KOPT-K1 (cell line): Measurements from ENCODE around the gene TECPR2.

Experiments
- H3K27ac ChIP-seq: fragments of 200-600 bp; sonication (generic); 2 replicates; pipeline ENCODE4 v1.5.1; 2016; ENCODE audit warnings: antibody characterized with exemption, mild to moderate bottlenecking, low read depth, low read length; ENCODE audit not compliant: poor library complexity, severe bottlenecking
- H3K36me3 ChIP-seq: fragments of 200-600 bp; sonication (generic); 2 replicates; pipeline ENCODE4 v1.5.1; 2017; ENCODE audit warnings: antibody characterized with exemption, mild to moderate bottlenecking, low read length, moderate library complexity; ENCODE audit not compliant: insufficient read depth
- H3K9me3 ChIP-seq: fragments of 200-600 bp; sonication (generic); 2 replicates; pipeline ENCODE4 v1.5.1; 2017; ENCODE audit warnings: antibody characterized with exemption, low read length, mild to moderate bottlenecking; ENCODE audit not compliant: insufficient read depth, poor library complexity, severe bottlenecking

TECPR2 gene

DNA sequence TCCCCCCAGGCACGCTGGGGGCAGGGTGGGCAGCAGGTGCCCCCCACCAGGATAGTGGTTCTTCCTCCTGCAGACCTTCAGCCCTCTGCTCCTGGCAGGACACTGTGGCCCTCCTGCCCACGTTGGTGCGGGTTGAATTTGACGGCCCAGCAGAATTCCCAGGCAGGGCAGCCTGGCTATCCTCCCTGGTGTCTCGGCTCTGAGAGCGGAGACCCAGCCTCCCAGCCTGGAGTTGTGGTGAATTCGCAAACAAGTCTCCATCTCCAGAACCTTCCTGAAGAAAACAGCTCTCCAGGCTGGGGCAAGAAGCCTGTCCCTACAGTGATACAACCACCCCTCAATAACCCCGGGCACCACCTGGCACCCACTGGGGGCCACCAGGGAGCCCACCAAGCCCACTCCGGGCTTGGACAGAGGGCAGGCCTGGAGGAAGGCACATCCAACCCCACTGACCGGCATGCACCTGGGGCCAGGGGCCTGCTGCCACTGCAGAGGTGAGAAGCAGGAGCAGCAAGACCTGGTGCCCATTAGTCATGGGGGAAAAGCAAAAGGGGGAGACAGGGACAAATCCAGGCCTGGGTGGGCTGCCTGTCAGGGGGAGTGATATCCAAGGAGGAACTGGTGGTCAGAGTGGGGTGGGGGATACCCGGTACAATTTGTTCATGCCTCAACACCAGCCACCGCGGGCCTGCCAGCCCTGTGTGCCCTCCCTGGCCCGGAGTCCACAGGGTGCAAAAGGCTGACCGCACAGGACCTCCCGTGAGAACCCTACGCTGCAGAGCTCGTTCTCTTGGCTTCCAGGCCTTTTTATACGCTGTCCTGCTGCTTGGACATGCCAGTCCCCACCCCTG, 143.3 kb downstream of the TECPR2 start:
- Histone ChIP-seq H3K27ac (no peak overlapping the region), H3K9me3 (no peaks in the 10 kb centered on the region), H3K36me3 (no peaks in the 10 kb centered on the region)

GRCh38 chr14:102506626-102506925, 143.8 kb downstream of the TECPR2 start:
- Histone ChIP-seq H3K9me3 (no peaks in the 10 kb centered on the region), H3K36me3 (no peaks in the 10 kb centered on the region), H3K27ac (no peak overlapping the region)

- Histone ChIP-seq H3K27ac (no peak overlapping the region), H3K9me3 (no peaks in the 10 kb centered on the region), H3K36me3 (no peaks in the 10 kb centered on the region)
Observed at GRCh38 chr14:102507081-102507856, 144.5 kb downstream of the TECPR2 start.

DNA sequence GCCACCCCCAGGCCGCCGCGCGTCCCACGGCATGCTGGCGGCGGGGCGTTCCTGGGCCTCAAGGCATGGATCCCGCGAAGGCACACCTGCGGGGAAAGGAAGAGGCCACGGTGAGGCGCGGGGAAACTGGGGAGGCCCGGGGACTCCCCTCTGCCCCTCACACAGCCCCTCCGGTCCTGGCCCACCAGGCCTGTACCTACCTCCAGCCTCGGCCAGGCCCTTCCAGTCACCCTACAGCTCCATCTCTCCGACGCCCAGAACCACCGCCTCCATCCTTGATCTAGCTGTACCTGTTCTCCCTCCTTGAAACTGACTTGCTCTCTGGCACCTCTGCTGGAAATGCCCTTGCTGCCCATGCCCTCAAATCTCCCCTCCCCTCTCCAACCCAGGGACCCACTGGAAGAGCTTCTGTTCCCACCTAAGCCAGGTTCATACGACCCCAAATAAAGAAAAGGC, 145.1 kb downstream of the TECPR2 start:
- no peaks in the 10 kb centered on the region for H3K36me3 ChIP-seq
- H3K9me3 ChIP-seq = no peaks in the 10 kb centered on the region
- H3K27ac ChIP-seq = no peak overlapping the region

DNA sequence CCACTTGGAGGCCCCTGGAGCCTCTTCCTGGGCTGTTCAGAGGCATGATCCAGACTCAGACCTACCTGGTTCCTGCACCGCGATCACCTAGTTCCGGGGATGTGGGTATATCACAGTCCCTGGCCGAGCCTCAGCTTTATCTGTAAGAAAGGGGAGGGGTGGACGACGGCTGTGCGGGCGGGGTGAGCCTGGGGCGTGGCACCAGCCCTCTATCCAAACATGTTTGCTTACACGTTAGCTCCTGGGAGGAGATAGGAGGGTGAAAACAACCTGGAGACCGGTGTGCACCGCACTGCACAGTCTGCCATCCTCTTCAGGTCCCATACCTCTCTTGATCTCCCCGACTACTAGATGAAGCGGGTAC, 145.7 kb downstream of the TECPR2 start:
- no peaks in the 10 kb centered on the region for H3K36me3 ChIP-seq
- no peak overlapping the region for H3K27ac ChIP-seq

GRCh38 chr14:102508774-102509745, 146.3 kb downstream of the TECPR2 start:
- no peak overlapping the region for H3K27ac ChIP-seq
- H3K9me3 ChIP-seq = no peaks in the 10 kb centered on the region

More for the DNA sequence above, 145.7 kb downstream of the TECPR2 start:
- H3K9me3 ChIP-seq = no peaks in the 10 kb centered on the region

GRCh38 chr14:102509746-102510615, 147.2 kb downstream of the TECPR2 start, which contains the start of gene ANKRD9:
TSS of gene ANKRD9 (minus strand) at chr14:102509776. CDS start at chr14:102507889, 1,887 bp downstream.
- Histone ChIP-seq H3K27ac (no peak within 1 kb of the TSS), H3K36me3 (no peaks in the 10 kb centered on the region), H3K9me3 (no peaks in the 10 kb centered on the region)

More at GRCh38 chr14:102508774-102509745, 146.3 kb downstream of the TECPR2 start:
- no peaks in the 10 kb centered on the region for H3K36me3 ChIP-seq

- no peaks in the 10 kb centered on the region for H3K9me3 ChIP-seq
- H3K27ac ChIP-seq = no peak overlapping the region
- H3K36me3 ChIP-seq = no peaks in the 10 kb centered on the region
Observed at GRCh38 chr14:102510616-102511520, 148.1 kb downstream of the TECPR2 start.

DNA sequence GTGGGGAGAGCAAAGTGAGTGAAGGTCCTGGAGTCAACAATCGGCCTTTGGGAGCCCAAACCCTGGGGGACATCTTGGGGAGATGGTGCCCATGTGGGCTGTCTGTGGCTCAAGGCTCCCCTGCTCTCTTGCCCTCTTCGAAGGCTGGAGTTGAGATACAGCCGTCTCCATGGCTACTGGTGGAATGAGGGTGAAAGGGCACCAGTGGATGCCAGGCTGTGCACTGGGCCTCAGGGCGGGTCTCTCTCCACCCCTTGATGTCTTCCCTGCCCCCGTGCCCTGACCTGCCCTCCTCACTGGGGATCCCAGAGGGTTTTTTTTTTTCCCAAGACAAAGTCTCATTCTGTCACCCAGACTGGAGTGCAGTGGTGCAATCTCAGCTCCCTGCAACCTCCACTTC, 148.8 kb downstream of the TECPR2 start:
- H3K27ac ChIP-seq = no peak overlapping the region
- H3K9me3 ChIP-seq = no peaks in the 10 kb centered on the region
- no peaks in the 10 kb centered on the region for H3K36me3 ChIP-seq

DNA sequence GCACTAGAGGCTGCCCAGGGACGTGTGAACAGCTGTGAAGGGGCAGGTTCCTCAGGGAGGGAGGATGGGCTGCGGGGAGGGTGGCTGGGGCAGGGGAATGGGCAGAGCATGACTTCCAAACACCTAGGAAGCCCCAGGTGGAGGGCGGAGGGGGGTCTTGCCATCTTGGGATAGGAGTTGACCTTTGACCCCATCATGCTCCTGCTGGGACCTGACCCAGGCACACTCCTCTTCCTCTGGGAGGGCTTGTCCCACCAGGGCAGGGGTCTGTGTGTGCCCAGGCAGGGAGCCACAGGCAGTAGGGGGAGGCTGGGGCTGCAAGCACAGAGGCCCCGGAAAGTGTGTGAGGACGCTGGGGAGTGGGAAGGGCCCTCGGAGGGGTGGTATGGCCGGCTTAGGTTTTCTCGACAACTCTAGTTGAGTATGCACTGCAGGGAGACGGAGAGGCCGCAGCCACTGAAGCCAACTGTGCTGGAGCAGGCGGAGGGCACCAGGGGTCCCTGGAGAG, 150.1 kb downstream of the TECPR2 start:
- no peak overlapping the region for H3K27ac ChIP-seq
- H3K9me3 ChIP-seq = no peaks in the 10 kb centered on the region
- H3K36me3 ChIP-seq = no peaks in the 10 kb centered on the region

GRCh38 chr14:102513899-102514772, 151.4 kb downstream of the TECPR2 start:
- no peaks in the 10 kb centered on the region for H3K9me3 ChIP-seq
- H3K27ac ChIP-seq = no peak overlapping the region

GRCh38 chr14:102514987-102515733, 152.4 kb downstream of the TECPR2 start:
- no peaks in the 10 kb centered on the region for H3K36me3 ChIP-seq
- no peaks in the 10 kb centered on the region for H3K9me3 ChIP-seq
- no peak overlapping the region for H3K27ac ChIP-seq

More at GRCh38 chr14:102513899-102514772, 151.4 kb downstream of the TECPR2 start:
- no peaks in the 10 kb centered on the region for H3K36me3 ChIP-seq
